Mucosa of stomach (tissue), 1 donor: Measurements from ENCODE around the gene DXO.

Experiments
- H3K27me3 ChIP-seq: one replicate; pipeline ENCODE4 v1.7.0; 2013; ENCODE audit warnings: mild to moderate bottlenecking, low read length; ENCODE audit not compliant: control insufficient read depth, insufficient read depth
- H3K36me3 ChIP-seq: one replicate; pipeline ENCODE4 v1.7.0; 2013; ENCODE audit warnings: low read length; ENCODE audit not compliant: control insufficient read depth, insufficient read depth
- H3K4me1 ChIP-seq: one replicate; pipeline ENCODE4 v1.7.0; 2013; ENCODE audit warnings: mild to moderate bottlenecking, low read length; ENCODE audit not compliant: control insufficient read depth, insufficient read depth
- H3K4me3 ChIP-seq: one replicate; pipeline ENCODE4 v1.7.0; 2013; ENCODE audit warnings: low read length
- H3K9ac ChIP-seq: one replicate; pipeline ENCODE4 v1.7.0; 2013; ENCODE audit warnings: mild to moderate bottlenecking, low read length, moderate library complexity
- H3K9me3 ChIP-seq: one replicate; pipeline ENCODE4 v1.7.0; 2013; ENCODE audit warnings: mild to moderate bottlenecking, low read length, moderate library complexity; ENCODE audit not compliant: control insufficient read depth
- donor health status: Pancreatic carcinoma.

The DXO gene

DNA sequence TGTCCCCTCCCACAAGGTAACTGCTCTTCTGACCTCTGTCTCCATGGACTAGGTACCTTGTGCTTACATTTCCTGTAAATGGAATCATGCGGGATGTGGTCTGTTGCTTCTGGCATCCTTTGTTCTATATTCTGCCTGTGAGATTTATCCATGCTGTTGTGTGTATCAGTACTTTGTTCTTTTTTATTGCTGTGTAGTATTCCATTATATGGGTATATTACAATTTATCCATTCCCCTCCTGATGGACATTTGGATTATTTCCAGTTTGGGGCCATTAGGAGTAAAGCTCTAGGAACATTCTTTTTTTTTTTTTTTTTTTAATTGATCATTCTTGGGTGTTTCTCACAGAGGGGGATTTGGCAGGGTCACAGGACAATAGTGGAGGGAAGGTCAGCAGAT is 41.0 kb downstream of the DXO start:
- H3K4me3 ChIP-seq, result no peak overlapping the region
- H3K36me3 ChIP-seq, result no peaks in the 10 kb centered on the region
- no peaks in the 10 kb centered on the region for H3K27me3 ChIP-seq
- no peaks in the 10 kb centered on the region for H3K4me1 ChIP-seq
- H3K9ac ChIP-seq, result no peak overlapping the region
- H3K9me3 ChIP-seq, result no peaks in the 10 kb centered on the region

DNA sequence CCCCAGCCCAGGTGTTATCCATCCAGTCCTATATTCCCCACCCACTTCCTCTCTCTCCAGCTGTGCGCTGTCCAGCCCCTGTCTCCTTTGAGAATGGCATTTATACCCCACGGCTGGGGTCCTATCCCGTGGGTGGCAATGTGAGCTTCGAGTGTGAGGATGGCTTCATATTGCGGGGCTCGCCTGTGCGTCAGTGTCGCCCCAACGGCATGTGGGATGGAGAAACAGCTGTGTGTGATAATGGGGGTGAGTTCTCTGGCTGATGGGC is 43.3 kb downstream of the DXO start:
- Histone ChIP-seq H3K9me3 (no peaks in the 10 kb centered on the region), H3K27me3 (no peaks in the 10 kb centered on the region), H3K4me3 (no peak overlapping the region), H3K4me1 (no peaks in the 10 kb centered on the region), H3K9ac (no peak overlapping the region), H3K36me3 (no peaks in the 10 kb centered on the region)

DNA sequence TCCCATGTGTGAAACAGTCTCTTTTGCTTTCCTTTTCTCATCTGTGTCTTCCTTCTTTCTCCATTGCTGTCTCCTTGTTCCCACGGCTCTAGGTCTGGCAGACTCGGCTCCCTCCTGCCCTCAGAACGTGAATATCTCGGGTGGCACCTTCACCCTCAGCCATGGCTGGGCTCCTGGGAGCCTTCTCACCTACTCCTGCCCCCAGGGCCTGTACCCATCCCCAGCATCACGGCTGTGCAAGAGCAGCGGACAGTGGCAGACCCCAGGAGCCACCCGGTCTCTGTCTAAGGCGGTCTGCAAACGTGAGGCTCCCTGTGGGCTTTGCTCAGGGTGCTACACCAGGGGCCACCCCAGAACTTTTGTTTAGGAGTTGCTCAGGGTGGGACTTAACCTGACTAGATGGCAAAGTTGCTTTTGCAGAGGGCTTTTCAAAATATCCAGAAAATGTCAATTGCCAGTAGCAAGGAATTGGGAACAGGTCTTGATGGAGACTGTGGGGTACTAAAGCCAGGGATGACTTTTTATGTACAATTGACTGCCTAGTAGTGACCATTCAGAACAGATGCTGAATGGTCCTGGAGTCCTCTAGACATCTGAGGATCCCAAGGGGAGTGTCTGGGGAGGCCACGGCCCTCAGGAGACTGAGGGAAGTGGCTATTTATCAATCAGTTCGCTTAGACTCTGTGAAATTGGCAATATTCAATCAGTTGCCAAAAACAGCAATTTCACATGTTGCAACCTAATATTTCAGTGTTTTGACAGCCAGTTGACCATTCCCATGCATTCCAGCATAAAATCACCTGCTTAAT is 43.9 kb downstream of the DXO start:
- no peaks in the 10 kb centered on the region for H3K4me1 ChIP-seq
- H3K9ac ChIP-seq, result no peak overlapping the region
- H3K36me3 ChIP-seq, result no peaks in the 10 kb centered on the region
- H3K4me3 ChIP-seq, result no peak overlapping the region
- H3K9me3 ChIP-seq, result no peaks in the 10 kb centered on the region
- H3K27me3 ChIP-seq, result no peaks in the 10 kb centered on the region

DNA sequence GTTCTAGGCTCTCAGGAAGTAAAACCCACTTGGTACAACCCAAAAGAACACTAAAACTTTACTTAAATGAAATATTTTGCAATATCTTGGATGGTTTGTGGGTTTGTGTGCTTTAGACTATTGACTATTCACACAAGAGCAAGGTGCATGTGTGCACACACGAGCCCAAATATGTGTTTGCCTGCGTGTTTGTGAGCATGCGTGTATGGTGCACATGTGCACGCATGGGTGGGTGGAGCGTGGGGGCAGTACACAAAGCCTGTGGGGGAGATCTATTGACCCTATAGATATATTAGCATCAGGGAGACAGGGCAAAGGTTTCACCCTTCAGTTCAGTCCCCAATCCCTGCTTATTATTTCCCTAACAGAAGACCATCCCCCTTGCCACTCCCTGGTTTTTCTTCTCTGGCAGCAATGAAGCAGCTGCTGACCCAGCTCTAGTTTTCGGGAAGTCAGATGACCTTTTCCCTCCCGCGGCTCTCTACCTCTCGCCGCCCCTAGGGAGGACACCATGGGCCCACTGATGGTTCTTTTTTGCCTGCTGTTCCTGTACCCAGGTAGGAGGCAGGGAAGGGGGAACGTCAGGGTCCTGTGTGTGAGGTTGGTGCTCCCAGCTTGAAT is 44.6 kb downstream of the DXO start, which contains the start of gene C2:
Gene C2, plus strand, starts transcription at position 476 of the 621 bp plus-strand sequence. Its CDS starts 36 bp downstream, at position 512.
- H3K9ac ChIP-seq, result no peak within 1 kb of the TSS
- H3K36me3 ChIP-seq, result no peaks in the 10 kb centered on the region
- H3K4me1 ChIP-seq, result no peaks in the 10 kb centered on the region
- no peaks in the 10 kb centered on the region for H3K9me3 ChIP-seq
- H3K4me3 ChIP-seq, result no peak within 1 kb of the TSS
- no peaks in the 10 kb centered on the region for H3K27me3 ChIP-seq

DNA sequence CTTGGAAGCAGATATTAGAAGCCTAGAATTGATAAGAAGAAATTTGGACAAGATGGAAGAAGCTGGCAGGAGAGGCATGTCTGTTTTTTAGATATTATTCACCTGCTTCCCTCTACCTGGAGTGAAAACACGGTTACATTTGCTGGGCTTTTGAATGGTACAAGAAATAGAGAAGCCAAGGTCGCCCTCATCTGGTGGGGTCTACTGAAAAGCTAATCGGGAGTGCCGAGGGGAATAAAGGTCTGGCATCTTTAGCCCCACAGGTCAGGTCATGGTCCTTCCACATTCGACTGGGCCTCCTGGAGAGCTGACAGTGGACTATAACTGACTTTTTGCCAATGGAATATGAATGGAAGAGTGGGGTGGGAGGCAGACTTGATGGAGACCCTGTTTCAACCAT is 49.0 kb downstream of the DXO start:
- Histone ChIP-seq H3K9ac (no peak overlapping the region), H3K27me3 (no peaks in the 10 kb centered on the region), H3K4me1 (peaks cover 14% of the 10 kb centered on the region), H3K9me3 (no peaks in the 10 kb centered on the region), H3K36me3 (no peaks in the 10 kb centered on the region), H3K4me3 (no peak overlapping the region)

DNA sequence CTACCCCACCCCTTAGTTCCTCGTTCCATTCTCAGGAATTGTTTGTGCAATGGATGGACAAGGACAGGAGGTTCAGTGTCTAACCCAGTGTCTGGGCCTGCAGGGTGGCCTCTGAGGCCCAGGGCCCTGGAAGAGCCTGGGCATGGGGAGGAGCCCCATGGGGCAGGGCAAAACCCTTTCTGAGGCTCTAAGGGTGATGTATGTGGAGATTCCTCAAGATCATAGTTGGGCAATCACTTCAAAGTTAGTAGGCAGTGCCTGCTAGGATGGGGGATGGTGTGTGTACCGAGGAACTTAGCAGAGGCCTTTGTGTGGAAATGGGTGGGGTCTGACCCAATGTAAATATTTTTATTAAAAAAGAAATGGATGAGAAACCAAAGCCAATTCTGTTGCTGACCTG is 51.1 kb downstream of the DXO start:
- peaks cover 14% of the 10 kb centered on the region for H3K4me1 ChIP-seq
- H3K36me3 ChIP-seq, result no peaks in the 10 kb centered on the region
- H3K27me3 ChIP-seq, result no peaks in the 10 kb centered on the region
- H3K9me3 ChIP-seq, result no peaks in the 10 kb centered on the region
- H3K4me3 ChIP-seq, result no peak overlapping the region
- H3K9ac ChIP-seq, result no peak overlapping the region
